GM19455 (cell line): Measurements from ENCODE around the gene IL12RB1.
"Not testable (repeated sequence)": the region's sequence is repeated elsewhere in the genome, so short reads cannot be mapped to it uniquely, and the experiment has no call there.

ENCODE experiments used
- ATAC-seq: cut with Tn5 transposase; IDR thresholded peaks from one replicate; pipeline ENCODE4 v1.9.1; 2021; ENCODE audit not compliant: unreplicated experiment

The IL12RB1 gene

DNA sequence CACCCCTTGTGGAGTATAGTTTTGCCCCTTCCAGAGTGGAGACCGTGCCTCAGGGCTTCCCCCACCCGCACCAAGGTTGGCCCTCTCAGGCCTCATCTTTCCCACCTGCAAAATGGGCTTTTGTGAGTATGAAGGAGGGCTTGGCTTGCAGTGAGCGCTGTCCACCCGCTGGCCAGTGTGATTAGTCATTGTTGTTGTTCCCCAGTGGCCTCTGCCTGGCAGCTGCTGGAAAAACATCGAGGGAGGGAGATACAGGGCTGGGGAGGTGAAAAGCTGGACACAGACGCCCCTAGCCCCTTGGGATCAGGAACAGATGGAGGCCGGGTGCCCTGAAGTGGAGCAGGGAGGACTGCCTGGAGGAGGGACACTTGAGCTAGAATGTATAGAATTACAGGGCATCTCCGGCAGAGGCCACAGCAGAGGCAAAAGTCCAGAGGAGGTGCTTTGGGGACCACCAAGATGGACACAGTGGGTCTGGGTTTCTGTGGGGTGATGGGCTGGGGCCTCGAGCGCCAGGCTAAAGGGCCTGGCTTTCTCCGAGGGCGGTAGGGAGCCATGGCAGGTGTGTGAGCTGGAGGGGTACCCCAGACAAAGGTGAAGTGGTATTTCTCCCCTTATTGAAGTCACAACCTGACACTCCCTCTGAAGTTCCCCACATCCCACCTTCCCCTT is 3.9 kb upstream of the IL12RB1 start:
- ATAC-seq = no peak

DNA sequence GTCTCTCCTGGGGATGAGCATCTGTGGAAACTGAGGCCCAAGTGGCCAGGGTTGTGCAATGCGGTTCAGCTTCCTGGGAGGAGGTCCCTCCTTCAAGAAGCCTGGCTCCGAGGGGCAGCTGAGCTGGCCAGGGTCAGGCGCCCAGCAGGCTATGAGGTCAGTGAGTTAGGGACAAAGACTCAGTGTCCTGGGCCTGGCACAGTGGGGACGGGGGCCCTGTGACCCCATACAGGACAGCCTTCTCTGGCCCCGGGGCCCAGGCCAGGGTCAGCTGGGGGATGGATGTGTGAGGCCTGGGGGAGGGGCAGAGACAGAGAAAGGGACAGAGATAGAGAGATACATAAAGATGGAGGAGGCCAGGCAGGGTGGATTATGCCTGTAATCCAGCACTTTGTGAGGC is 3.0 kb upstream of the IL12RB1 start:
- ATAC-seq = no peak

- not testable (repeated sequence) for ATAC-seq
Measured at GRCh38 chr19:18089096-18089541, 2.4 kb upstream of the IL12RB1 start.

DNA sequence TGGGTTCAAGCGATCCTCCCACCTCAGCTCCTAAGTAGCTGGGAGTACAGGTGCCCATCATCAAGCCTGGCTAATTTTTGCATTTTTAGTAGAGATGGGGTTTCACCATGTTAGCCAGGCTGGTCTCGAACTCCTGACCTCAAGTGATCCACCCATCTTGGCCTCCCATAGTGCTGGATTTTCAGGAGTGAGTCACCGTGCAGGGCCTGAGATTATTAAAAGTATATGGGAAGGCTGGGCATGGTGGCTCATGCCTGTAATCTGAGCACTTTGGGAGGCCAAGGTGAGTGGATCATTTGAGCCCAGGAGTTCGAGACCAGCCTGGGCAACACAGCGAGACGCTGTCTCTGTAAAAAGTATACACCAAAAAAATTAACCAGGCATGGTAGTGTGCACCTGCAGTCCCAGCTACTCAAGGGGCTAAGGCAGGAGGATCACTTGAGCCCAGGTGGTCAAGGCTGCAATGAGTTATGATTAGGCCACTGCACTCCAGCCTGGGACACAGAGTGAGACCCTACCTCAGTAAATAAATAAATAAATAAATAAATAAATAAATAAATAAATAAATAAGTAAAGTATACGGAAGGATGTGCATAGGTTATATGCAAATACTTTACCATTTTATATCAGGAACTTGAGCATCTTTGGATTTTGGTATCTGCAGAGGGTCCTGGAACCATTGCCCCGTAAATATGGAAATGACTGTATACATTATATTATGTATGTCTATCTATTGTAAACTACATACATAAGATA is 854 bp downstream of the IL12RB1 start:
- no peak for ATAC-seq

DNA sequence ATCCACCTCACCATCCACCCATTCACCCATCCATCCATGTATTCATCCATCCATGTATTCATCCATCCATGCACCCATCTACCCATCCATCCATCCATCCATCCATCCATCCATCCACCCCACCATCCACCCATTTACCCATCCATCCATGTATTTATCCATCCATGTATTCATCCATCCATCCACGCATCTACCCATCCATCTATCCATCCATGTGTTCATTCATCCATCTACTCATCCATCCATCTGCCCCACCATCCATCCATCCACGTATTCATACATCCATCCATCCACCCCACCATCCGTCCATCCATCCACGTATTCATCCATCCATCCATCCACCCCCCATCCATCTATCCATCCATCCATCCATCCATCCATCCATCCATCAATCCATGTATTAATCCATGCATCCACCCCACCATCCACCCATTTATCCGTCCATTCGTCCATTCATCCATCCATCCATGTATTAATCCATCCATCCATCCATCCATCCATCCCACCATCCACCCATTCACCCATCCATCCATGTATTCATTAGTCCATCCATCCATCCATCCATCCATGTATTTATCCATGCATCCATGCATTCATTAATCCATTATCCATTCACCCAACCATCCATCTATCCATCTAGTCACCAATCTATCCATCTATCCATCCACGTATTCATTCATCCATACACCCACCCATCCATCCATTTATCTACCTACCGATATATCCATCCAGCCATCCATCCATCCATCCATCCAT is 2.6 kb downstream of the IL12RB1 start:
- ATAC-seq = no peak

DNA sequence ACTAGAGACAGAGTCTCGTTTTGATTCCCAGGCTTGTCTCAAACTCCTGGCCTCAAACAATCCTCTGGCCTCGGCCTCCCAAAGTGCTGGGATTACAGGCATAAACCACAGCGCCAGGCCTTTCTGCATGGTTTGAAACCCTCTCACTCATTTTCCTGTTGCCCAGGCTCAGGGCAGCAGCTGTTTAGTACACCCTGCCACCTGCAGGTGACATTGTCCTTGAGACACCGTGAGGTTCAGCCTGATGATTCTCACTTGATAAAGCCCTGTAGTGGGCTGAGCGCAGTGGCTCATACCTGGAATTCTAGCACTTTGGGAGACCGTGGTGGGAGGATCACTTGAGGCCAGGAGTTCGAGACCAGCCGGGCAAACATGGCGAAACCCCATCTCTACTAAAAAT is 12.5 kb downstream of the IL12RB1 start:
- no peak for ATAC-seq

- ATAC-seq = no peak
Measured at GRCh38 chr19:18073197-18073596, 13.5 kb downstream of the IL12RB1 start.

GRCh38 chr19:18072335-18072734 is 14.4 kb downstream of the IL12RB1 start:
- no peak for ATAC-seq

- no peak for ATAC-seq
Measured at GRCh38 chr19:18070181-18070580, 16.6 kb downstream of the IL12RB1 start.

- ATAC-seq = no peak
Measured at GRCh38 chr19:18069383-18069782, 17.4 kb downstream of the IL12RB1 start.

- ATAC-seq = no peak
Measured at GRCh38 chr19:18068395-18068794, 18.3 kb downstream of the IL12RB1 start.

DNA sequence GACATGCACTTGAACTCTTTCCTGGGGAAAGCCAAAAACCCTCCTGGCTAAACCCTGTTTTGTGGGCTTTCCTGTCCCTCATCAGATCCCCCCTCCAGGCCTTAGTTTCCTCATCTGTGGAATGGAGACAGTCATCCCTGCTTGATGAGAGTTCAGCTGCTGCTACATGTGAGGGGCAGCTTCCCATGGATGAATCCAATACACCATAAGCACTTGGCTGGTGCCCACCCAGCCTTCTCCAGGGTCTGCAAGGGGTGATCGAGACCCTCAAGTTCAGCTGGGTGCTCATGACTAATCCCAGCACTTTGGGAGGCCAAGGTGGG is 21.6 kb downstream of the IL12RB1 start:
- no peak for ATAC-seq

- ATAC-seq = no peak
Measured at GRCh38 chr19:18063463-18063862, 23.3 kb downstream of the IL12RB1 start.

- ATAC-seq = no peak
Measured at GRCh38 chr19:18062028-18062427, 24.7 kb downstream of the IL12RB1 start.

DNA sequence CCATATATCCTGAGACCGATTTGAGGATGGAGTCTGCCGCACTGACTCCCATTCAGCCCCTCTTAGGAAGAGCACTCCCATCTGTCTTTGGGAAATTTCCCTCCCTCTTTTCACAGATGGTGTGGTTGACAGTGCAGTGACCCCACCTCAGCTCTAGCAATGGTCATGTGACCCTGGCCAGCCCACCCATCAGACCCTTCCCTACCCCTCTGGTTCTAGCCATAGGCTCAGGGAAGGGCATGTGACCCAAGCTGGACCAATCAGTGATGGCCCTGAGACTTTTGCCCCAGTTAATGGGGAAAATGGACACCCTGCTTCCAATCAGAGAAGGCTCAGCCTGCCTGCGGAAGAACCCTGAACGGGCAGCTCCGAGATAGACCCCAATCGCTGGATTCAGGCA is 26.3 kb downstream of the IL12RB1 start:
- ATAC-seq = no peak

DNA sequence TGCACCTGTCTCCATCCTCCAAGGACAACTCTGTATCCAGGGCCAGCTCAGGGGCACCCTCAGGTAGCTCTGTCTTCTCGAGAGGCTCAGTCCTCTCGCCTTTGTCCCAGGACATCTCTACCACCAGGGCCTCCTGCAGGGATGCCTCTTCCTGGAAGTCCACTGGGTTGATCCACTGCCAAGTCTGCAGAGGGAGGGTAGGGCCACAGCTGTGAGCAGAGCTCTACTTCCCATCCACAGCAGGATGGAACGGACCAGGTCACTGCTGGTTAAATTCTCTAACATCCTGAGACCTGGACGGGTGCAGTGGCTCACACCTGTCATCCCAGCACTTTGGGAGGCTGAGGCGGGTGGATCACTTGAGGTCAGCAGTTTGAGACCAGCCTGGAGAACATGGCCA is 26.8 kb downstream of the IL12RB1 start:
- no peak for ATAC-seq

- ATAC-seq = no peak
Measured at GRCh38 chr19:18059297-18059696, 27.4 kb downstream of the IL12RB1 start.

- ATAC-seq = peak; percentile 57
Measured at GRCh38 chr19:18058208-18059009, 28.3 kb downstream of the IL12RB1 start.

- no peak for ATAC-seq
Measured at GRCh38 chr19:18057557-18057956, 29.2 kb downstream of the IL12RB1 start.

GRCh38 chr19:18055967-18056366 is 30.8 kb downstream of the IL12RB1 start:
- ATAC-seq = no peak

GRCh38 chr19:18053576-18054219 is 33.0 kb downstream of the IL12RB1 start:
- ATAC-seq = no peak
